HG03097 (cell line): ENCODE data around the gene HRH3.

Source experiments
- ATAC-seq: cut with Tn5 transposase; IDR thresholded peaks from one replicate; pipeline ENCODE4 v1.9.1; 2021; ENCODE audit not compliant: unreplicated experiment, low FRiP score

Gene HRH3

DNA sequence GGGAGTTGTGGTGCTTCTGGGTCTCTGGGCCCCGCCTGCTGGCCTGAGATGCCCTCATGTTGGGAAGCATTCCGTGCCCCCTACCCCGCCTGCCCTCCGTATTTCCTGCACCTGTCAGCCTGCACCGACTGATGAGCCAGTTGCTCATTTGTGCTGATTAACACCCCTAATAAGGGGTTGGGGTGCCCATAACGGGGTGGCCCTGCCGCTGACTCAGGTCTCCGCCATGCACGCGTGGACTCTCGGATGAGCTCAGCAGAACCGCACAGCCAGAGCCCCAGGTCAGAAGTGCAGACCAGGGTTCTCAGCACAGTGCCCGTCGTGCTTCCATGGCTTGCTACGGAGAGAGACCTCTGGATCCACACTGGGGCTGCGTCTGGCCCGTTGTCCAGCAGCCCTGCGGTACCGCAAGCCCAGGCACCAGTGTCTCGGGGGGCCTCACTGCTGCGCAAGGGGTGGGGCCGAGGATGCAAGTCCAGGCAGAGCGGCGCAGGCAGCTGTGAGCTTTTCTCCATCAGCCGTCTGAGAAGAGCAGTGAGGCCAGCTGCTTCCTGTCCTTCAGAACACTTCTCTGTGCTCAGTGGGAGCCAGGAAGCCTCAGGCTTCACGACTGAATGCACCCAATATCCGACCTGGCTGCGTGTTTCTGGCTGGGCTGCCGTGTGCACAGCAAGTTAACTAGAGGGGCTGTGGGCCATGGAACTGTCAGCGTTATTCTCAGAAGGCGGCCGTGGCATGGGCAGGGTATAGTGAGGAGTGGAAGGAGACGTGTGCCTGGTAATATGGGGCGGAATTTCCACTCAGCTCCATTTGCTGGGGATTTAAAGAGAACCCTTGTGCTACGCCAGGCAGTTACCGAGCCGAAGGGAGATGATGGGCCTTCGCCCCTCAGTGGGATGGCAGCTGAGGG lies 18.6 kb downstream of the HRH3 start:
- ATAC-seq = no peak

DNA sequence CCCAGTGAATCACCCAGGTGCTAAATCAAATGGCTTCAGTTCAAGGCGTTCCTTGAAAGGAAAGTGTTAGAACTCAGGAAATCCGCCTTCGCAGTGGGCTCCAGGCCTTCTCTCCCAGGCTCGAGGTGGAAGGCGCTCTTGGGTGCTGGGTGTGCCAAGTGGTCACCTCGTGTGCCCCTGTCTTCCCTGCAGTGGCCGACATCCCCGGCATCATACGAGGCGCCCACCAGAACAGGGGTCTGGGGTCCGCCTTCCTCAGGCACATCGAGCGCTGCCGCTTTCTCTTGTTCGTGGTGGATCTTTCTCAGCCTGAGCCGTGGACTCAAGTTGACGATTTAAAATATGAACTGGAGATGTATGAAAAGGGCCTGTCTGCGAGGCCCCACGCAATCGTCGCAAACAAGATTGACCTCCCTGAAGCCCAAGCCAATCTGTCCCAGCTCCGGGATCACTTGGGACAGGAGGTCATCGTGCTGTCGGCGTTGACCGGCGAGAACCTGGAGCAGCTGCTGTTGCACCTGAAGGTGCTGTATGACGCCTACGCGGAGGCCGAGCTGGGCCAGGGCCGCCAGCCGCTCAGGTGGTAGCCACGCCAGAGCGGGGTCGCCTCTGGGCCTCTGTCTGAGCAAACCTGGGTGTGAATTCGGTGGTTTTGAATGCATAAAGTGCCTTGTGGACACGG lies 19.4 kb downstream of the HRH3 start:
- no peak for ATAC-seq

DNA sequence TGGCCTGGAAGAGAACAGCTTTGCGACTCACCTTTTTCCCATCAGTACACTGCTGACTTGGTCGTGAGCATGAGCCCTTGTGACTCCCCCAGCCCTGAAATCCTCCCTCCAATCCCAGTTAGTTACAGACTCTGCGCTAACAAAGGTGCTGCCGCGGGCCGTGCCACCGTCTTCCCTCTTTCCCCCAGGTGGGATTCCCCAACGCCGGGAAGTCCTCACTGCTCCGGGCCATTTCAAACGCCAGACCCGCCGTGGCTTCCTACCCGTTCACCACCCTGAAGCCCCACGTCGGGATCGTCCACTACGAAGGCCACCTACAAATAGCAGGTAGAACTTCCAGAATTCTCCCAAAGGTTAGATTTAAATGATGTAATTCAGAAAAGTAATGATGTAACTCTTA lies 21.1 kb downstream of the HRH3 start:
- no peak for ATAC-seq

- ATAC-seq = no peak
These were observed 21.6 kb downstream of the HRH3 start for GRCh38 chr20:62198496-62198895.

DNA sequence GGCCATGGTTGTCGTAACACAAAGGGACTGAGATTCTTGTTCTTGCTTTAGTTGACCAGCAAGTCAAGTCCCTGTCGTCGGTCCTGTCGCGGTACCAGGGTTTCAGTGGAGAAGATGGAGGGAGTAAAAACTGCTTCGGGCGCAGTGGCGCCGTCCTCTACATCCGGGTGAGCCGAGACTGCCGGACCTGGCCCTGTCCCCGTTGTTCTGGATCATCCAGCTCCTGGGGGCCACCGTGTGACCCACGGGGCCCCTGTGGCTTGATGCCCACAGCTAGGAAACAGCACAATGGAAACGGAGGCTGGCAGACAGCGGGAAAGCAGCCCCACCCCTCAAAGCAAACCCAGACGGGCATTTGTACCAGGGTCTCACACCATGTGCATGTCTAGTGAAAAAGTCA lies 22.3 kb downstream of the HRH3 start:
- no peak for ATAC-seq

DNA sequence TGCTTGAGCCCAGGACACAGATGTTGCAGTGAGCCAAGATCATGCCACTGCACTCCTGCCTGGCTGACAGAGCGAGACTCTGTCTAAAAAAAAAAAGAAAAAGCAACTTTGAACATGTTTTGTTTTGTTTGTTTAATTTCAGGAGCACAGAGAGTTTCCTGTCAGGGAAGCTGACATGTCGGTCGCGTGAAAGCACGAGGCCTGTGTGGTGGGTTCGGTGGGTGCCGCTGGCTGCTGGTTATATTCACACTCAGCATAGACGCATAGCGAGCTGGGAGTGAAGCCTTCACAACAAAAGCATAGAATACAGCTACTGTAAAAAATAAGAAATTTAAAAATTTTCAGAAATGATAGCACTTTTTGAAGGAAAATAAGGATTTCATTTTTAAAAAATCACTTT lies 22.8 kb downstream of the HRH3 start:
- ATAC-seq = no peak

DNA sequence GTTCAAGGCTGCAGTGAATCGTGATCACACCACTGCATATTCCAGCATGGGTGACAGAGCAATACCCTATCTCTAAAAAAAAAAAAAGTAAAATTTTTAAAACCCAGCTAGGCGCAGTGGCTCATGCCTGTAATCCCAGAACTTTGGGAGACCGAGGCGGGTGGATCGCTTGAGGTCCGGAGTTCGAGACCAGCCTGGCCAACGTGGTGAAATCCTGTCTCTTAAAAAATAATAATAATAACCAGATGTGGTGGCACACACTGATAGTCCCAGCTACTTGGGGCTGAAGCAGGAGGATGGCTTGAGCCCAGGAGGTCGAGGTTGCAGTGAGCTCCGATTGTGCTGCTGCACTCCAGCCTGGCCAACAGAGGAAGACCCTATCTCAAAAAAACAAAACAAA lies 23.8 kb downstream of the HRH3 start:
- ATAC-seq = no peak

- ATAC-seq = no peak
These were observed 24.3 kb downstream of the HRH3 start for GRCh38 chr20:62195736-62196135.

DNA sequence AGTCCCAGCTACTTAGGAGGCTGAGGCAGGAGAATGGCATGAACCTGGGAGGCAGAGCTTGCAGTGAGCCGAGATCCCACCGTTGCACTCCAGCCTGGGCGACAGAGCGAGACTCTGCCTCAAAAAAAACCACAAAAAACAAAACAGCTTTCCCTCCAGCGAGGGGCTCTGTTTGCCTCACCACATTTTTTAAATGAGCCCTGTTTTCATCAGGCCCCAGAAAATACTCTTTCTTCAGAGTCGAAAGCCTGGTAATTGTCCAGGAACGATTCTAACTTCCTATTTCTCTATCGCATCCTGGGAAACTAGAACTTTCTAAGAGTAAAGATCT lies 25.0 kb downstream of the HRH3 start:
- no peak for ATAC-seq

DNA sequence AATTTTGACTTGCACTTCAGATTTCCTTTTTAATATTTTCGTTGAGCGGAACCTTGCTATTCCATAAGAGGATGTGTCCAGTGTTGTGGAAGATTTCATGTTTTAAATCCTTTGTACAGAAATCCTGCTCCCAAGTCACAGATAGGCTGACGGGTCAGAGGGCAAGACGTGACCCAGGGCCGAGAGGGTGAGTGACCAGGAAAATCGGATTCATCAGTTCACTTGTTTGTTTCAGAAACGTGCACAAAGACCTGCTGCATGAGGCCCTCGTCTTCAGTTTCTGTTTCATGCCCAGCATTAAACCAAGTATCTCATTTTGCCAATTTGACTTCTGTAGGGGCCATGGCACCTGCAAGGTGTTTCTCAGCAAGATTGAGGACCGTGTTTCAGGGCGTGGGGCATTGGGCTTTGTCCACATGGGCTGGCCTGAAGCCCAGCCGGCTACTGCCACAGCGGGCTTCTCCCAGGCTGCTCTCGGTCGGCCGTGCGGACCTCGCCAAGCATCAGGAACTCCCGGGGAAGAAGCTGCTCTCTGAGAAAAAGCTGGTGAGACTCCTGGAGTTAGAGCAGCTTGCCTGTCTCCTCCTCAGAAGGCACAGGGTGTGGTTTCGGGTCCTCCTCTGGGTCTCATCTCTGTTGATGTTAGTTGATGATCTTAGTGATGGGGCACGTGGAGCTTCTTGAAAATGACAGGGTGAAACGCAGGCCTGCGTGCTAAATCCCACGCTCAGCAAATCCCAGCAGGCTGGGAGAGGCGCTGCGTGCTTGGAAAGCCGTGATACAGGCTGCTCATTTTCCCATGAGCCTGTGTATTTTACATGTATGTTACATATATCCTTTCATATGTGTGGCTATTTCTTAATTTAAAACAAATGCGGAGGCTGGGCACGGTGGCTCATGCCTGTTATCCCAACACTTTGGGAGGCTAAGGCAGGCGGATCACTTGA lies 26.7 kb downstream of the HRH3 start:
- no peak for ATAC-seq

- ATAC-seq = no peak
These were observed 27.4 kb downstream of the HRH3 start for GRCh38 chr20:62192635-62193034.

- no peak for ATAC-seq
These were observed 28.1 kb downstream of the HRH3 start for GRCh38 chr20:62191781-62192559.

DNA sequence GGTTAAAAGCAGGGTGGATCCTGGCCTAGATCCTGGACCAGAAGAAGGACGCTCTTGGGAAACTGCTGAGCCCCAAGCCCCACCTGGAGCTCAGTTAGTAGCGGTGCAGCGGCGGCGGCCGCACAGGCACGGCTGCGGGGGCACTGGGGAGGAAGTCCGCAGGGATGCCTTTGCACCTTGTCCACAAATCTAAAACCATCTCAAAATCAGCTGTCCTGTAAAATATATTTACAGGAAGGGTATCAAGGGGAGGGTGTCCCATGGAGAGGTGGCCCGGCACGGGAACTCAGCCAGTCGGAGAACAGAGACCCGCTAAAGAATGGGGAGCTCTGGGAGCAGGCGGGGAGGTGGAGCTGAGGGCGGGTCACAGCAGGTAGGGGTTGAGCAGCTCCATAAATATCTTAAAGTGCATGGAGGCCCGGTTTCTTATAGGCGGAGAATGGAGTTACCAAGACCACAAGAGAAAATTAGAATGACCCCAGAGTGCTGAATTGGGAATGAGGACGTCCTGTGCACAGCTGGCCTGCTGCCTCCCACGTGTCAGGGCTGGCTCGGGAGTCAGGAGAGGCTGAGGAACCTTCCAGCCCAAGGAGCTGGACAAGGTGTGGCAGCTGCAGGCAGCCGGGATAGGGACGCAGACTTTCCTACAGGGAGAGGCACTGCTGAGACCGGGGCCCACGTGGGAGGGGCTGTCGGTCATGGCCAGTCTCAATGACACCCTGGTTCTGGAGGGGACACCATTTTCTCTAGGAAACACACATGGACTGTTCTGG lies 29.3 kb downstream of the HRH3 start:
- ATAC-seq = no peak

GRCh38 chr20:62186887-62187866 lies 32.9 kb downstream of the HRH3 start:
- ATAC-seq = no peak

DNA sequence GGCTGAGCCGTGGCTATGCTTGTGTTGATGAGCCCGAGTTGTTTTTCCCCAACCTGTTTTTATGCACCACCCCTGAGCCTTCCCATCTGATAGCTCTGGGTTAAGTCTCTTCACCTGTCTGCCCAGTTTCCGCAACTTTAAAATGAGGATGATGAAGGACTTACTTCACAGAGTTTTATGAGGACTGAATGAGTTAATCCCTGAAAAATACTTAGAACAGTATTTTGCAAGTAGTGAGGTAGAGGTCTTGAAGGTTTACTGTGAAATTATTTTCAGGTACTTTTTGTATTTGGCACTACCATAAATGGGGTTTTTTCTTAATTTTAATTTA lies 34.0 kb downstream of the HRH3 start:
- no peak for ATAC-seq

GRCh38 chr20:62183426-62184142 lies 36.5 kb downstream of the HRH3 start:
- ATAC-seq = no peak

GRCh38 chr20:62182469-62183425 lies 37.3 kb downstream of the HRH3 start, which contains the start of gene MTG2:
Gene MTG2, plus strand, starts transcription at chr20:62183028. Its CDS starts 10,393 bp downstream, at chr20:62193421.
- peak; percentile 86 for ATAC-seq
